Measurements from ENCODE around the gene PRICKLE3.

The PRICKLE3 gene

GRCh38 chrX:49204709-49205108 lies 18.5 kb upstream of the PRICKLE3 start:
- DNase-seq: no peak

GRCh38 chrX:49204017-49204416 lies 17.8 kb upstream of the PRICKLE3 start:
- DNase-seq: no peak

DNA sequence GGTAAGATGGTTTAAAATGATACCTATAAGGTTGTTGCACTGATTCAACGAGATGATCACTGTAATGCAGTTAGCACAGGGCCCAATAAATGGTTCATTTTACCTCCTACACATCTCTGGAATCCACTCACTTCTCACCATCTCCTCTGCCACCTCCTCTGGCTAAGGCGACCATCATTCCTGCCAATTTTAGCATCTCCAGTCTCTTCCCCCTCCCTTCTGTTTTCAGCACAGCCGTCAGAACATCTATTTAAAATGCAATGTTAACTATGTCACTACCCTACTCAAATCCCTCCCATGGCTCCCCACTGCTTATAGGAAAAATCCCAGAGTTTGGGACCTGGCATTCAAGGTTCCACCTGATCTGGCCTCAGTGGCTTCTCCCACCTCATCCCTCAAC lies 17.4 kb upstream of the PRICKLE3 start:
- DNase-seq: no peak

DNA sequence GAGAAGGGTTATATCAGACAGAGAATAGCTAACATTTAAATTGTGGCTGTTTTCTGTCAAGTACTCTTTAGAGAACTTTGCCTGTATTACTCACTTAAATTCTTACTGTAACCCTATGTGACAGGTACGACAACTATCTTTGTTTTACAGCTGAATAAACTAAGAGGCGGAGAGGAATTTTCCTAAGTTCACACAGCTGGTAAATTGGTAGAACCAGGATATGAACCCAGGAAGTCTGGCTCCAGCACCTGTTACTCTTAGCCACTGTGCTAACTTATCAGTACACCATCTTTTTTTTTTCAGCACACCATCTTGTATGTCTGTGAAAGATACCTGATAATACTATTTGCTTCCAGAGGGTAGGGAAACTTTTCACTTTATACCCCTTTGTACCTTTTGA lies 15.8 kb upstream of the PRICKLE3 start:
- DNase-seq: no peak

DNA sequence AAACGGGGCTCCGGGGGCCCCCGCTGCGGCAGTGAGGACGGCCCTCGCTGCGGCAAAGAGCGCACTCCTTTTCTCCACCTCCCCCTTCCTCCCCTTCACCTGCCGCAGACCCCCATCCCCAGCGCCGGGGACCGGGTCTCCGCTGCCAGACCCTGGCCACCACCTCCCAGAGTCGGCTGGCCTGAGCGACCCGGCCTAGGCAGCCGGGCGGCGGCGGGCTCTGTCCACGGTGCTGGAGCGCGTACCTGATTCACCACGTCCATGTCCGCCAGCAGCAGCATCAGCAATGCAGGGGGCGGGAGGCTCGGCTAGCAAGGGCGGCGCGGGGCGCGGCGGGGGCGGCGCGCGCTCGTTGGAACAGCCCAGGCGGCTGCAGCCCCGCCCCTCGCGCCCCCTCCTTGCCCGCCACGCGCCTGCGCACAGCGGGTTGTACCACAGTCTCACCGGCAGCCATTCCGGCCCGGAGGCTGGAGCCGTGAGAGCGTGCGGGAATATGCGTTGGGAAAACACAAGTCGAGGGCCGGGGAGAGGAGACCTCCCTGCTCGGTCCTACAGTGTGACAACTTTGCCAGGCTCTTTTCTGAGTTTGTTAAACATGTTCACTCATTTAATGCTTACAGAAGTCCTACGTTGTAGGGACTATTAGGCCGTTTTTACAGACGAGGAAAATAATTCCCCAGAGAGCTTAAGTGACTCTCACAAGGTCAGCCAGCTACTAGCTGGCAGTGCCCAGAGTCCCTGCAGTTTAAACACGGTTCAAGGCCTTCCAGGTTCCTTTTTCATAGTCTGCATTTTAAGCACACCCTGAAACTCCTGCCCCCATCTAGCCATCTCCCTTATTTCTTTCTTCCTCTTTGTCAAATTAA lies 14.0 kb upstream of the PRICKLE3 start, which contains the start of gene SYP:
Gene SYP, minus strand, starts transcription at position 288 of the 866 bp plus-strand sequence. Its CDS starts 7 bp downstream, at position 281.
- peak; percentile 87 for DNase-seq

GRCh38 chrX:49199315-49199595 lies 13.1 kb upstream of the PRICKLE3 start:
- no peak for DNase-seq

GRCh38 chrX:49198540-49199314 lies 12.6 kb upstream of the PRICKLE3 start:
- DNase-seq: no peak

- DNase-seq: no peak
These were observed 11.4 kb upstream of the PRICKLE3 start for GRCh38 chrX:49197543-49198087.

DNA sequence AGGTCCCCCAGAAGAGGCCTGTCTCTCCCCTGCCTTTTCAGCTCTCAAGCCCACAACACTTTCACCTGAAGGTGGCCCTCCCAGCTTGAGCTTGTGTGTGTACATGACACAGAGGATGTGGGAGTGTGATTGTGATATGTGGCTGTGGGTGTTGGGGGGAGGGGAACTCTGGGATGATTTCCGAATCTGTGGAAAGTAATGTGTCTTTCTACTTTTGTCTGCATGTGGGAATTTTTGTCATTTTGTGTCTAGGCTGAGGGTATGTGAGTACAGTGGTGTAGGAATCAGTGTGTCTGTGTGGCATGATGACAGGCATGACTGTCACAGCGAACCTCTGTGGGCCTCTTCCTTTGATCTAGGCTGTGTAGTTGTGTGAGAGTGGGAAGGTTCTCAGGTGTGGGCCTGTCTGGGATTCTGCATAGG lies 7.4 kb upstream of the PRICKLE3 start:
- DNase-seq: peak; percentile 31

- peak; percentile 30 for DNase-seq
These were observed 6.7 kb upstream of the PRICKLE3 start for GRCh38 chrX:49192722-49193328.

DNA sequence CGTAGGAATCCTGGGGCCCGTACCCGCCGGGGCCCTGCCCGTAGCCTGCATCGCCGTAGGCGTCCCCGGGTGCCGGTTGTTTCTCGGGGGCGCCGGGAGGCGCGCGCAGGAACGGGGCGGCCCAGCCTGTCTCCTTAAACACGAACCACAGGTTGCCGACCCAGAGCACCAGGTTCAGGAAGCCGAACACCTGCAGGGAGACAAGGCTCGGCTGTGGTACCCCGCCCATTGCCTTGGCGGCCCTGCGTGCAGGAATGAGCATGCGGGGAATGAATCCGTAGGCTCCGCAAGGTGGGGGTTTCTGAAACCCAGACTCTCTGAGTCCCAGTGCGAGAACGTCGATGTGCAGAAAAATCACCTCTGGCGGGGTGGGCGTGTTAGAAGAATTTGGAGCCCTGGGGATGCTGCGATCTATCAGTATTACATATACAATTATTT lies 5.4 kb upstream of the PRICKLE3 start:
- peak; percentile 24 for DNase-seq

DNA sequence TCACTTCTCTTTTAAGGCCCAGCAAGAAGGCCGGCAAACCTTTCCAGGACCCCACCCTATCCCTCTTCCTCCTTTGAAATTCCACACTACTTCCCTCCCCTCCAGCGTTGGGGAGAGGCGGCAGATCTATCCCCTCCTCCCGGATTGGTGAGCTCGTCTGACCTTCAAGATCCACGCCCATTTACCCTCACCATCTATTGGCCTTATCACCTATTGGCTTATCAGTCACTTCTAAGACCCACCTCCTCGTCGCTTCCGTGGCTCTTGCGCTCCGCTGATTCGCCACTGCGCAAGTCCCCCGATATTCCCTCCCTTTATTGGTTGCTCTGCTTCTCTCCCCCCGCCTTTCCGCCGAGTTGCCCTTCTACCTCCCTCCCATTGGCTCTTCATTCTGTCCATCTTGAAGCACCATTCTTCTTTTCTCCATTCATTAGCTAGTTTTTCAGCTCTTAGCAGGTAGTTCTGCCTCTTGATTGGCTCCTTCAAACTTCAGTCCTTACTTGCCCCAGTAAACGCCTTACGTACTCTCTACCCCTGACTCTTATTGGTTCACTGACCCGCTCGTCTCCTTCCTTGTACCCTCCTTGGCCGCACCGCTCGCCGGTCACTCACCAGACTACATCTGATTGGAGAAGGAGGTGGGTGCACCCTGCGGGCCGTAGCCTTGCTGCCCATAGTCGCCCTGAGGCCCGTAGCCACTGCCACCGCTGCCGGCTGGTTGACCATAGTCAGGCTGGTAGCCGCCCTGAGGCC lies 4.8 kb upstream of the PRICKLE3 start:
- peak; percentile 88 for DNase-seq

DNA sequence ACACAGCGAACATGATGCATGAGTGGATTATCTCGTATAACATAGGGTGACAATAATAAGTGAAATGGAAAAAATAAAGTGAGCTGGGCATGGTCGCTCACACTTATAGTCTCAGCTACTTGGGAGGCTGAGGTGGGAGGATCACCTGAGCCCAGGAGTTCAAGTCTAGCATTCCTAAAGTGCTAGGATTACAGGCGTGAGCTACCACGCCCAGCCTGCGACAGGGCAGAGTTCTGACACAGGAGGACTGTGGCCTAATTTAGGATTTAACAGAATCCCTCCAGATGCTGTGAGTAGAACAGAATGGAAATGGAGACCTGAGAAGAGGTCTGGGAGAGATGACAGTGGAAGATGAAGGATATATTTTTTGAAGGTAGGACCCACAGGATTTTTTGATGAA lies 3.4 kb upstream of the PRICKLE3 start:
- DNase-seq: no peak

DNA sequence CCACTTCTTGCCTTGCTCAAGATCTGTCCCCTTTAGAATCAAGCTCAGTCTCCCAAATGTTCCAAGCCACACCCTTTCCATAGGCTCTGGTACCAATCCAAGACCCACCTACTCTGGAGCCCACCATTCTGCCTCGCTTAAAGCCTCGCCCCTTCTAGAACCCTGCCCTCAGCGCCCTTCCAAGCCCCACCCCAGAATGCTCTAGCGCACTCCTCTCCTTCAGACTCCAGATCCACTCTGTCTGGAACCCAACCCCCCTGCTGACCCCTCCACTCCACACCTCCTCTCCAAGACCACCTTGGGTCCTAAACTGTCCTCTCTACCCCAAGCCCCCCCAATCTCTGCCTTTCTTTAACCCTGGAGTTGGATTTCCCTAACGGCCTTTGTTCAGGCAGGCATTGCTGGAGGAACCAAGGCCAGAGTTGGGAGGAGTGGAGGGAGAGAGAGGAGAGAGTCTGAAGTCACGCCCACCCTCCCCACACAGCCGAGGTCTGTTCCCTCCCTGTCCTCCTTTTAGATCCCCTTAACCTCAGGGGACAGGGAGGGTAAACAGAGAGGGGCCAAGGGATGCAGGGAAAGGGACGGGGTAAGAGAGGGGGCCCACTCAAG lies 2.4 kb upstream of the PRICKLE3 start:
- DNase-seq: no peak

DNA sequence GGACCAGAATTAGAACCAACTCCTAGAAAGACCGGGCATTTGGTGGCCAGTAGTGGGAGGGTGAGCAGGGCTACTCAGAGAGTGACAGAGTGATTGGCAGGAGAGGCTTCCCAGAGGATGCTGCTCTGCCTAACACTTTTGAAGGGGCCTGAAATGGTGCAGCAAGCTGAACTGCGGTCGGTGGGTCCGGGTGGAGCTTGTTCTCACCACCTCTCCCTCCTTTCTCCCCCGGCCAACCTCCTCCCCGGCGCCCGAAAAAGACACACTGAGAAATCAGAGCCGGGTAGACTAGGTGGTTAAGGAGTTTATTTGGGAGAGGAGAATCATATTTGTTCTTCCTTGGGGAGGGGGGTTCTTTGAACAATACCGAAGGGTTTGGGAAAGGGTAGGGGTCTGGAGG lies 1.4 kb upstream of the PRICKLE3 start:
- DNase-seq: no peak

DNA sequence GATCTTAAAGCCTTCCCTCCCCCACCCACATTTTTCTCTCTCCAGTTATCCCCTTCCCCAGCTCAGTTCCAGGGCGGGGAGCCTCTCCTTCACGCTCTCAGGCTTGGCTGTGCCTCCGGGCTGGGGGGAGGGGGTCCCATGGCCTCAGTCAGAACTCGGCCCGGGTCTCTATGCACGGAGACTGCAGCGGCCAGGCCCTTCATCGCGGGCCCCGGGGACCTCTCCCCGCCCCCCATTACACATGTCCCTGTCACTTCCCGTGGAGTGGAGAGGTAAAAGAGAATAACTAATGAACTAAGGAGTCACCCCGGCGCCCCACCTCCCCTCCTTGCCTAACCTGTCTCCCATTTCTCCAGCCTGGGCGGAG lies 838 bp upstream of the PRICKLE3 start:
- DNase-seq: no peak

DNA sequence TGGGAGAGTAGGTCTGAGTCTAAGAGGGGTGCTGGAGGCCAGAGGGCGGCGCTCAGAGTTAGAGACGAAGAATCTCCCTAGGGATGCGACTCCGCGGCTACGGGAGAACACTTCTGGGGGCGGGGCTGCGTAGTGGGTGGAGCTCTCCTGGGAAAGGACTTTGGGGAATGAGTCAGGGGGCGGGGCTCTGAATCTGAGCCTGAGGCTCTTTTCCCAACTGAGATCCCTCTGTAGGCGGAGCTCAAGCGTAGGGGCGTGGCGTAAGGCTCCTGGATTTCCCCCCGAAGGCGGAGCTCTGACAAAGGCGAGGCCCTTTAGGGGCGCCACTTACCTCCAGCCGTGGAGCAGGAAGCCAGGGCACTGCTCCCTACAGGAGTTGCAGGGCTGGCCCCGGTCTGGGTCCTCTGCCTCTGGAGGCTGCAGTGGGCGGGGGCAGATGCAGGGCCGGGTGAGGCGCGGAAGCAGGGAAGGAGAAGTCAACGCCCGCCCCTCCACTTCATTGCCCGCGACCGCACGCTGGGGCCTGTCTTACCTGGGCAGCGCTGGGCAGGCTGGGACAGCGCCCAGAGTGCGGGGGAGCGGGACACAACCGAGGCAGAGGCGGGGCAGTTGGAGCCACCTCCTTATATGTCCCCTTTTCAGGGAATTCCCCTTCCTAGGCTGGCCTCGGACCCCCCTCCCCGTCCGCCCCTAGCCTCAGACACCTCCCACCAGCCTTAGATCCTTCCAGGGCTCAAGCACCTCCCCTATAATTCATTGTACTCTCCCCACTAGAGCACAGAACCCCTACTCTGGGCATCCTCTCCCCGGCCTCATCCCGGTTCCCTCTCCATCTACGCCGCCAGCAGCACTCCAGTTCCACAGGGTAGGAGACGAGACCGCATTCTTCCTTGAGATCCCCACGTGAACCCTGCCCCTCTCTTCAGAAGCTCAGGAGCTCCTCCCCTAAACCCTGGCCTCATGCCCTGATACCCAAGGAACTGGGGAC lies 1.6 kb downstream of the PRICKLE3 start:
- DNase-seq: peak; percentile 59

DNA sequence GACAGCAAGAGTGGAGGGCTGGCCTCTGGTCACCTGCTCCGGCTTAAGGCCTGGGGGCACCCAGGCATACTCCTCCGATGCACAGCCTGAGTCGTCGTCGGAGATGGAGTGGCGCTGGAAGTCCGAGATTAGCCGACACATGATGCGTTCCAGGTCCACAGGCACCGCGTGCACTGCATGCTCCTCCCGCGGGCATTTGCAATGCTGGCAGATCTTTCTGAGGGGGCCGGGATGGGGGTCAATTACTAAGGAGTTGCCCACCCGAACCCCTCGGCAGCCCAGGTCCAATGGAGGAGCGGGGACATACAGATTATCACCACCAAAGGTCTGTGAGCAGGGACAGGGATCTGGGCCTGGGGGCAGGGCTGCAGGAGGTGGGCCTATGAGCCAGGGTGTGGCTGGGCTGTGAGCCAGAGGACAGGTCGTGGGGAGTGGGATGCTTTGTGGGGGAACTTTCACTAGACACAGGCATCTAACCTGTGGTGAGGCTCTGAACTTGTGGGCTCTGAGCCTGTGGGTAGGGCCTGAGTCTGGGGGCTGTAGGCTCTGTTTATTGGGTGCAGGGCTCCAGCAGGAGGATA lies 2.4 kb downstream of the PRICKLE3 start:
- no peak for DNase-seq

- no peak for DNase-seq
These were observed 6.8 kb downstream of the PRICKLE3 start for GRCh38 chrX:49179358-49179757.

- DNase-seq: no peak
These were observed 7.6 kb downstream of the PRICKLE3 start for GRCh38 chrX:49178537-49178936.

Data from stimulated activated CD4-positive, alpha-beta T cell treated with anti-CD3 and anti-CD28 coated beads, Interleukin-1b, Interleukin-23, amount 100 ng/mL, for 48 hours (primary cell).